Natural killer cell treated with Interleukin-12 subunit alpha and Interleukin-12 subunit beta and Interleukin-15 and Interleukin-18, amount 100 ng/mL, for 72 hours (primary cell): ENCODE results near the gene GNAI1. TPM values are rescaled to one million over a fixed set of nuclear protein-coding genes. Genes with fewer than 3 reads are reported as not detected.

Experiments
- ATAC-seq, 2 donors: fragments of 150-1000 bp; cut with Tn5 transposase in 1 of 2; sonication (Bioruptor Pico), chemical (Tn5 transposase) in 1 of 2; 2 replicates each; pipeline ENCODE4 v1.10.0; 2021
- DNase-seq: peaks from one replicate; pipeline ENCODE4 v3.0.0; 2022; ENCODE audit warnings: low spot score
- H3K27ac Mint-ChIP-seq, 2 donors: 1 replicate in 1 of 2; 2 replicates in 1 of 2; pipeline ENCODE4 v1.8.0; 2022; ENCODE audit warnings: mixed read lengths in 2 of 2, mild to moderate bottlenecking in 1 of 2, moderate library complexity in 1 of 2
- H3K27me3 Mint-ChIP-seq, 2 donors: 1 replicate in 1 of 2; 2 replicates in 1 of 2; pipeline ENCODE4 v1.8.0; 2022; ENCODE audit warnings: mixed read lengths in 2 of 2
- H3K36me3 Mint-ChIP-seq: one replicate; pipeline ENCODE4 v1.8.0; 2022; ENCODE audit warnings: mixed read lengths
- H3K4me1 Mint-ChIP-seq, 2 donors: 1 replicate in 1 of 2; 2 replicates in 1 of 2; pipeline ENCODE4 v1.8.0; 2022; ENCODE audit warnings: low read depth in 2 of 2, mixed read lengths in 2 of 2, mild to moderate bottlenecking in 1 of 2
- H3K4me3 Mint-ChIP-seq: one replicate; pipeline ENCODE4 v1.8.0; 2022; ENCODE audit warnings: mixed read lengths
- H3K9me3 Mint-ChIP-seq: 2 replicates; pipeline ENCODE4 v1.8.0; 2022; ENCODE audit warnings: mixed read lengths
- total RNA-seq, 2 donors: library from RNA; stranded (reverse); gene quantifications; one replicate each; pipeline ENCODE4 v1.2.3, GENCODE V29; 2022

The GNAI1 gene
- total RNA-seq: 1 to 10 TPM in 1 of 2 donors, not detected in 1; 1.2 TPM

DNA sequence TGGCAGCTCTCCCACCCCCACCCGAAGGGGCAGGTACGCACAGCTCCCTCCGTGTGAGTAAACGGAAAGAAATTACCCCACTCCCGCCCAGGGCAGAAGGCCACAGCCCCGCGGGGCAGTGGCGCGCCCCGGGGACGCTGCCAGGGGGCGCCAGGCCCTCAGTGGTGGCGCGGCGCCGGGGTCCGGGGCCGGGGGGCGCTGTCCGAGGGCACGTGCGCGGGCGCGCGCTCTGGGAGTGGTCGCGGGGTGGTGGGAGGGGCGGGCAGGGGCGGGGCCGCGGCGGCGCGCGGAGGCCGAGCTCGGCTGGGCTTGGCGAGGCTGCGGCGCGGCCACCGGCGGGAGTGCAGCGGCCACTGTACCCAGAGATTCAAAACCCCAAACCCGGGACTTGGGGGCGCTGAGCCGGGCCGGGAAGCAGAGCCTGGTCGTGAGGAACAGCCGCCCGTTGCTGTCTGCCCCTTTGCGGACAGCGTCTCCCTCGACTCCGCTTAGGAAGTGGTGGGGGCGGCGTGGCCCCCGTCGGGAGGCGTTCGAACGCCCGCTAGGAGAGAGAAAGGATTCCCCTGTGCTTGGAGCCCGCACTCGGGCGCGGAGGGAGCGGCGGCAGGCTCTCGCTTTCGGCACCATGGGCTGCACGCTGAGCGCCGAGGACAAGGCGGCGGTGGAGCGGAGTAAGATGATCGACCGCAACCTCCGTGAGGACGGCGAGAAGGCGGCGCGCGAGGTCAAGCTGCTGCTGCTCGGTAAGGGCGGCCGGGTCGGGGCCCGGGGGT lies at the start of gene GNAI1:
GNAI1 (plus strand) TSS at position 296 of the 773 bp plus-strand sequence; CDS start at position 626, 330 bp downstream.
- Mint-ChIP-seq H3K36me3 (peaks cover 17% of the 10 kb centered on the region), H3K27me3 (peaks cover 30 to 41% of the 10 kb centered on the region in 2 donors), H3K4me1 (peaks cover 12 to 15% of the 10 kb centered on the region in 2 donors), H3K27ac (no peak within 1 kb of the TSS), H3K9me3 (peaks cover 9% of the 10 kb centered on the region), H3K4me3 (peak within 1 kb of the TSS; percentile 71)
- DNase-seq (no peak), ATAC-seq (peak; percentile 66 to 69)

GRCh38 chr7:80087051-80087770 lies 47.4 kb upstream of the GNAI1 start:
- no peak overlapping the region for H3K27ac Mint-ChIP-seq
- no peak for DNase-seq
- H3K4me1 Mint-ChIP-seq: no peaks in the 10 kb centered on the region
- no peaks in the 10 kb centered on the region for H3K36me3 Mint-ChIP-seq
- no peaks in the 10 kb centered on the region for H3K27me3 Mint-ChIP-seq
- ATAC-seq: no peak
- H3K9me3 Mint-ChIP-seq: no peaks in the 10 kb centered on the region
- no peak overlapping the region for H3K4me3 Mint-ChIP-seq

- no peaks in the 10 kb centered on the region for H3K27me3 Mint-ChIP-seq
- H3K36me3 Mint-ChIP-seq: no peaks in the 10 kb centered on the region
- ATAC-seq (no peak), DNase-seq (no peak)
- H3K27ac Mint-ChIP-seq: no peak overlapping the region
- H3K4me1 Mint-ChIP-seq: no peaks in the 10 kb centered on the region
- H3K4me3 Mint-ChIP-seq: no peak overlapping the region
- no peaks in the 10 kb centered on the region for H3K9me3 Mint-ChIP-seq
These were observed 46.9 kb upstream of the GNAI1 start for GRCh38 chr7:80087771-80088170.

GRCh38 chr7:80088705-80089104 lies 45.9 kb upstream of the GNAI1 start:
- no peaks in the 10 kb centered on the region for H3K36me3 Mint-ChIP-seq
- H3K27me3 Mint-ChIP-seq: no peaks in the 10 kb centered on the region
- no peaks in the 10 kb centered on the region for H3K9me3 Mint-ChIP-seq
- H3K4me3 Mint-ChIP-seq: no peak overlapping the region
- no peak overlapping the region for H3K27ac Mint-ChIP-seq
- no peak for DNase-seq
- no peak for ATAC-seq
- H3K4me1 Mint-ChIP-seq: no peaks in the 10 kb centered on the region

DNA sequence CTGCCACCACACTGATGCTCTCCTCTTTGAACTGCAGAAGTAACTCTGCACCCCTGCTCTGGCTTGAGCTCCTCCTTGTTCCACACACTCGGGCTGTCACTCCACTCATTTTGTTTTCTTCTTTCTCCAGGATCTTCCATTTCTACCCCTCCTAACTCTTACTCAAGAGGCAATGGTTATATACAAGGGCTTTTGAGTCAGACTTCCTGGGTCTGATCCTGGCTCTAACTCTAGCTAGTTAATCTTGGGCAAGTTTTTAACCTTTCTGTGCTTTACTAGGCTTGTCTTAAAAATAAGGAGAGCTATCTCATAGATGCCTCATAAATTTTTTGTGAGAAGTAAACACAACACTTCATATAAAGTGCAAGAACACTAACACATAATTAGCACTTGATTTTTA lies 45.3 kb upstream of the GNAI1 start:
- DNase-seq (no peak), ATAC-seq (no peak)
- Mint-ChIP-seq H3K9me3 (no peaks in the 10 kb centered on the region), H3K4me3 (no peak overlapping the region), H3K36me3 (no peaks in the 10 kb centered on the region), H3K4me1 (no peaks in the 10 kb centered on the region), H3K27ac (no peak overlapping the region), H3K27me3 (no peaks in the 10 kb centered on the region)

DNA sequence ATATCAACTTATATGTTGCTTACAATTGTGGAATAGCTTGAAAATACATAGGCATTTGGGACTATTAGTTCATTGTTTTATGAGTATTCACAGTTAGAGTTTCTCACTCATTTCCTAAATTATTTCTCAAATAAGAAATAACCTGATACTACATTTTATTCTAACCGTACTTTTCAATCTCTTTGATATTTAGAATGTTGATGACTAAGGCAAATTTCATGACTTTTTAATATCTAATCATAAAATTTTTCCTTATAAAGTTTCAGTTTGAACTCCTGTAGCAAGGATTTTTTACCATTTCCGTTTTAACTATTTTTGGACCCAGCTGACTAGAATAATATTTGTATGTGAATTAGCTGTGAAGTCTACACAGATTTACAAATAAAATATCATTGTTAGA lies 41.3 kb upstream of the GNAI1 start:
- no peaks in the 10 kb centered on the region for H3K27me3 Mint-ChIP-seq
- no peak overlapping the region for H3K27ac Mint-ChIP-seq
- no peak for DNase-seq
- no peaks in the 10 kb centered on the region for H3K36me3 Mint-ChIP-seq
- no peaks in the 10 kb centered on the region for H3K9me3 Mint-ChIP-seq
- no peak overlapping the region for H3K4me3 Mint-ChIP-seq
- ATAC-seq: no peak
- no peaks in the 10 kb centered on the region for H3K4me1 Mint-ChIP-seq

DNA sequence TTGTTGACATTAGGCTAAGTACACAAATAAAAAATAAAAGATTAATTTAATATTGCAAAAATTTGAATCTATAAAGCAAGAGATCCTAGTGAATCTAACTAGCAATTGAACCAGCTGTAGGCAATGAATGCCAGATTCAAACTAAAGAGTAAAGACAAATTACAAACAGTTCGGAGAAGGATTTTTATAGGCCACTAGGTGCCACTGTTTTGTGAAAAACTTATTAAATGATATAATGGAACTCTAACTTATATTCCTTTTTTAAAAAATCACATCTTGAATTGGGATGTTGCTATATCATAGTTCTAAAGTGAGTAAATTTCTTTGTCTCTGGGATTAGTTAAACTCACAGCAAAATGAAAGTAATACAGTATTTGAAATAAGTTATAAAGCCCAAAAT lies 39.1 kb upstream of the GNAI1 start:
- Mint-ChIP-seq H3K36me3 (no peaks in the 10 kb centered on the region), H3K27ac (no peak overlapping the region), H3K27me3 (no peaks in the 10 kb centered on the region), H3K4me1 (no peaks in the 10 kb centered on the region), H3K9me3 (no peaks in the 10 kb centered on the region), H3K4me3 (no peak overlapping the region)
- ATAC-seq: no peak
- no peak for DNase-seq

DNA sequence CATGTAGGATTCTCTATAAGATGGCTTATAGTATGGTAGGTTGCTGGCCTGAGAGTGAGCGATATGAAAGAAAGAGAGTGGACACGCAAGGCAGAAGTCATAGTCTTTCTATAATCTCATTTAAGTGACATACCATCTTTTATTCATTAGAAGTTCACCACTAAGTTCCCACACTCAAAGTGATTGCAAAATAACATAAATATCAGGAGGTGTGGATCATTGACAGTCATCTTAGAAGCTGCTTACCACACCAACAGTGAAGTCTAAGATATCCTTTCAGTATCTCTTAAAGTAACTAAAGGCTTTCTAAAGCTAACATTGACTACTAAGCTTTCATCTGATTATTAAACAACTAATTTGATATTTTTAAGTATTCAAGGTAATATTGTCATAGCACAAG lies 36.9 kb upstream of the GNAI1 start:
- no peaks in the 10 kb centered on the region for H3K36me3 Mint-ChIP-seq
- H3K9me3 Mint-ChIP-seq: no peaks in the 10 kb centered on the region
- no peaks in the 10 kb centered on the region for H3K27me3 Mint-ChIP-seq
- no peak for ATAC-seq
- no peak overlapping the region for H3K27ac Mint-ChIP-seq
- no peaks in the 10 kb centered on the region for H3K4me1 Mint-ChIP-seq
- no peak for DNase-seq
- H3K4me3 Mint-ChIP-seq: no peak overlapping the region

DNA sequence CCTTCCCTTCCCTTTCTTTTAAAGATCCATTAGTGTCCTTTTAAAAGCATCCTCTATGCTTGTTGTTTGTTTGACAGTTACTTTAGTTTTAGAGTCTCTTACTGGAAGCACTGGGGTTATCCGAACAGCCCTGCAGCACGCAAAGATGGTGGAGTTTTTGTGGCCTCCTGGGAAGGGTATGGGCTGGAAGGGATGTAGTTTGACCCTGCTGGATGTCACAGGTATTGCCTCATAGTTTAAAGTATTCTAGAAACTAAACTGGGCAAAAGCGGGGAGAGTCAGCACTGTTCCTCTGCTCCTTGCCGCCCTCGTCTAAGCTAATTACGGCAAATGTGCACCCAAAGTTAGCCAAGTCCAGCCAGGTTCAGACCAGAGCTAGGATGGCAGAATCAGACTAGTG lies 35.8 kb upstream of the GNAI1 start:
- Mint-ChIP-seq H3K27me3 (no peaks in the 10 kb centered on the region), H3K4me3 (no peak overlapping the region), H3K4me1 (no peaks in the 10 kb centered on the region), H3K9me3 (no peaks in the 10 kb centered on the region), H3K27ac (no peak overlapping the region), H3K36me3 (no peaks in the 10 kb centered on the region)
- DNase-seq: no peak
- no peak for ATAC-seq

DNA sequence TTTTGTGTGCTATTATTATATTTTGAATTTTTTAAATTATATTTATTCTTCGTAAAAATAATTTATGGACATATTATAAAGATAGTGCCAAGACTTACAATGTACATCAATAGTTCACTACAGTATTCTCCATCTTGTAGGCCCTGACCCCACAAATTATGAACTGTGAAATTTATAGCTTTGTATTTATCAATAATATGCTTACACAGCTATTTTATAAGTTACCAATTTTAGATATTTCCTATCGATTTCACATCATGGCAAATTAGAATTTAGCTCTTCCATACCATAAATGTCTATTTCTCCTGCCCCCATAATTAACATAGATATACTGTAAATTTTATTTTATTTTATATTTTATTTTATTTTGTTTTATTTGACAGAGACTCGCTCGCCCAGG lies 34.4 kb upstream of the GNAI1 start:
- H3K4me1 Mint-ChIP-seq: no peaks in the 10 kb centered on the region
- H3K36me3 Mint-ChIP-seq: no peaks in the 10 kb centered on the region
- ATAC-seq (no peak), DNase-seq (no peak)
- no peak overlapping the region for H3K4me3 Mint-ChIP-seq
- H3K9me3 Mint-ChIP-seq: peaks cover 3% of the 10 kb centered on the region
- H3K27me3 Mint-ChIP-seq: no peaks in the 10 kb centered on the region
- no peak overlapping the region for H3K27ac Mint-ChIP-seq

DNA sequence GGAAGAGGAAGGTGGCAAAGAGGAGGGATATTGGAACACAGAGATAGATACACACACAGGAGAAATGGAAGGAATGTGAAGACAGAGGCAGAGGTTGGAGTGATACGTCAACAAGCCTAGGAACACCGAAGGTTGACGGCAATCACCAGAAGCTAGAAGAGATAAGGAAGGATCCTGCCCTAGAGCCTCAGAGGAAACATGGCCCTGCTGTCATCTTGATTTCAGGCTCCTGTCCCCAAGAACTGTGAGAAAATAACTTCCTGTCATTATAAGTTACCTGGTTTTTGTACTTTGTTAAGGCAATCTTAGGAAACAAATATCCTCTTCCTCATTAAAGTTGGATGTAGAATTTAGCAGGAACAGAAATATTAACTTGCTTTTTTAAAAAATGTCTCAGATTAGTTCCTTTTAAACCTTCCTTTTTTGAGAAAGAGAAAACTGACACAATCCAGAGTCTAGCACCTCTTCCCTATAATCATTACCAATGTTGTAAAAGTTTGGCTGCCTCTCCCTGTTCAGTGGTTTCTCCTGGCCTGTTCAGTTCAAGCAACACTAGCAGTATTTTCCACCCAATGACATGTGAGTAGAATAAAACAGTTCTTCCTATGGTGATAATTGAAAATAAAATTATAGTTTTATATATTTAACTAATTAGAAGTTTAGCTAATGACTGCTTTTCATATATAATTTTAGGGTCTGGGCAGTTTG lies 28.8 kb upstream of the GNAI1 start:
- H3K4me3 Mint-ChIP-seq: no peak overlapping the region
- DNase-seq (no peak), ATAC-seq (no peak)
- no peaks in the 10 kb centered on the region for H3K27me3 Mint-ChIP-seq
- no peaks in the 10 kb centered on the region for H3K36me3 Mint-ChIP-seq
- H3K4me1 Mint-ChIP-seq: peaks cover 6 to 8% of the 10 kb centered on the region in 2 donors
- H3K27ac Mint-ChIP-seq: no peak overlapping the region
- peaks cover 3% of the 10 kb centered on the region for H3K9me3 Mint-ChIP-seq

DNA sequence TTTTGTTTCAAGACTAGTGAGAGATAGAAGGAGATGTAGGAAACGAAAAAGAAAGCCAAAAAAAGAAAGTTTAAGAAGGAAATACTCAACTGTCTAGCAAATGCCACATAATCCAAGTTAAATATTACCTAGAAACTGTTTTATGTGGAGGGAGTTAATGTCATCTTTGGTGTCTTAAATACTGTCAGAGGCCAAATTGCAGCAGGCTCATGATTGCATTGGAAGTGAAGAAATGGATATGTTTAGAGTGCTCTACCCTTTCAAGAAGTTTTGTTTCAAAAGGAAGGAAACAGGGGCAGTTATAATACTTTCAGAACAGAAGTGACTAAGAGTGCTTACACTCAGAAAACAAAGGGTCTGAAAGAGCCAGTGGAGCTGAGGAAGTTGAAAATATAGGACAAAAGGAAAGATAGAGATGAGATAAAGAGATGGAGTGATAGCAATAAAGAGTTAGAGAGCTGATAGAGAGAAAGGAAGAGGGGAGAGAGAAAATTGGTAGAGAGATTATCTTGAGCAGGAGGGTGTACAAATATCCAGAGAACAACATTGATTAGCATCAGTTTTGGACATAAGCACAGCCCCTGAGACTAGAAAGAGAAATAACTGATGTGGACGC lies 28.0 kb upstream of the GNAI1 start:
- H3K27ac Mint-ChIP-seq: no peak overlapping the region
- DNase-seq (no peak), ATAC-seq (no peak)
- H3K4me3 Mint-ChIP-seq: peak overlapping the region; percentile 17
- peaks cover 6 to 8% of the 10 kb centered on the region in 2 donors for H3K4me1 Mint-ChIP-seq
- no peaks in the 10 kb centered on the region for H3K36me3 Mint-ChIP-seq
- H3K27me3 Mint-ChIP-seq: no peaks in the 10 kb centered on the region
- peaks cover 3% of the 10 kb centered on the region for H3K9me3 Mint-ChIP-seq

DNA sequence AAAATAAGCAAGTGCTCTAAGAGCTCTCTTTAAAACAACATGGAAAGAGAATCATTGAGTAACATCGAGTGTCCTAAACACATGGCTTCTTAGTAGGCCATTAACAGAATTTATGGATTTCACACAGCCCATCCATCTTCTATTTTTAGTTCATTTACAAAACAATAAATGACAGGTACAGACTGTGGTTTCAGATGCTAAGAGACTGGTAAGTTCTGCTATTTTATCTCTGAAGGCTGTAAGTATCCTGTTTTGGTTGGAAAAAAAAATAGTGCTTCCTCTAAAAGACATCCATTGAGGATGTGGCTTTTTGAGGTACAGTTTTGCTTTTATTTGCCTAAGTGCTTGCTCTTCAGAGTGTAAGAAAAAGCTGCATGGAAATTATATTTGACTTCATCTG lies 27.4 kb upstream of the GNAI1 start:
- H3K27me3 Mint-ChIP-seq: no peaks in the 10 kb centered on the region
- DNase-seq: no peak
- no peak overlapping the region for H3K27ac Mint-ChIP-seq
- ATAC-seq: no peak
- no peaks in the 10 kb centered on the region for H3K36me3 Mint-ChIP-seq
- H3K9me3 Mint-ChIP-seq: peaks cover 3% of the 10 kb centered on the region
- H3K4me1 Mint-ChIP-seq: peaks cover 6 to 8% of the 10 kb centered on the region in 2 donors
- H3K4me3 Mint-ChIP-seq: no peak overlapping the region

- DNase-seq (no peak), ATAC-seq (no peak)
- H3K4me1 Mint-ChIP-seq: peaks cover 6 to 7% of the 10 kb centered on the region in 2 donors
- no peaks in the 10 kb centered on the region for H3K9me3 Mint-ChIP-seq
- H3K4me3 Mint-ChIP-seq: no peak overlapping the region
- no peak overlapping the region for H3K27ac Mint-ChIP-seq
- no peaks in the 10 kb centered on the region for H3K27me3 Mint-ChIP-seq
- H3K36me3 Mint-ChIP-seq: no peaks in the 10 kb centered on the region
These were observed 24.3 kb upstream of the GNAI1 start for GRCh38 chr7:80110376-80110775.
